ENCODE data around the gene ZNF211.
A peak's percentile ranks its signal among the peaks of the same experiment; 100 is the strongest.

The ZNF211 gene

DNA sequence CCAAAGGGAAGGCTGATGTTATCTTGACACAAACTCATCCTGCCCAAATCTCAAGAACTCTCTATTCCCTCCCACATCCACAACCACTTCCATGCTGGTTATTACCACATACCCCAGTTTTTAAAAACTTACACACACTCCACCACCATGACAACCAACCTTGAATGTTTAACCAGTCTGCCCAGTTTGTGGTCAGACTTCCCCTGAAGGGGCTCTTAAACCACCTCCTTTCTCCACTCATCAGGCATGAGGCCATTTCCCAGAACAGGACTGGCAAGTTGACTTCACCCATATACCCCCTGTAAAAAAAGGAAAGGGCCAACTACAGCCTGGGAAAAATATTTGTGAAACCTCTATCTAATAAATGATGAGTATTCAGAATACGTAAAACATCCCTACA is 23.4 kb downstream of the ZNF211 start:
- no peak for DNase-seq

DNA sequence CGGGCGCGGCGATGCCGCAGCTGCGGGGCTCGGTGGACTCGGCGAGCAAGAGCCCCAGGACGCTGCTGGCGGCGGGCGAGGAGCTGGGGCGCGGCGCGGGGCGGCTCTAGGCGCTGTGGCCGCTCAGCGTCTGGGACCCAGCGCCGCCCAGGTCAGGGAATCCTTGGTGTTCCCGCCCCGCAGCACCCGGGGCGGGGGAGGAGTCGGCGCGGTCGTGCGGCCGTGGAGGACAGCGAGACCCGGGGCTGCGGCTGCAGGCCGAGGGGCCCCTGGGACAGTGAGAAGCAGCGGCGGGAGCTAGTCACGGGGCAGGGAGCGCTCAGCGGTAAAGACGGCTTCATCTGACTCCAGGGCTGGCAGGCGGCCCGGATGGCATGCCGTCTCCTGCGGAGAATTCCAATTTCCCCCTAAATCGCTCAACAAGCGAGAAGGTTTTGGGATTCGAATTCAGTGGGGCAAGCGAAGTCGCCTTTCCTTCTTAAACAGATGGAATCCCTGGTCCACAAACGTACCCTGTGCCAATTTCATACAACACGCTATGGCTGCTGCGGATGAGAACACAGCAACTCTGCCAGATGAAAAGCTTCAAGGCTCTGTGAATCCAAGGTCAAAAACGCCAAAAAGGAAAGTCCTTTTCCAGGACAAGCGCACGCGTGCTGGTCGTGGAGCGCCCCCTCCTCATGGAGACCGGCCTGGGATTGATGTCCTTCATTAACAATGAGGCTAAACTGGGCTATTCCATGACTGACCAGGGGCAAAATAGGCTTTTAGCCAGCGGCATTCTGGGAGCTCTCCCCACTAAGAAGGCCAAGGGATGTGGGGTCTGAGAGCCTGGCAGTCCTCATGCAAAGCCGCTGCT is 31.5 kb downstream of the ZNF211 start:
- DNase-seq, result peak; percentile 10

DNA sequence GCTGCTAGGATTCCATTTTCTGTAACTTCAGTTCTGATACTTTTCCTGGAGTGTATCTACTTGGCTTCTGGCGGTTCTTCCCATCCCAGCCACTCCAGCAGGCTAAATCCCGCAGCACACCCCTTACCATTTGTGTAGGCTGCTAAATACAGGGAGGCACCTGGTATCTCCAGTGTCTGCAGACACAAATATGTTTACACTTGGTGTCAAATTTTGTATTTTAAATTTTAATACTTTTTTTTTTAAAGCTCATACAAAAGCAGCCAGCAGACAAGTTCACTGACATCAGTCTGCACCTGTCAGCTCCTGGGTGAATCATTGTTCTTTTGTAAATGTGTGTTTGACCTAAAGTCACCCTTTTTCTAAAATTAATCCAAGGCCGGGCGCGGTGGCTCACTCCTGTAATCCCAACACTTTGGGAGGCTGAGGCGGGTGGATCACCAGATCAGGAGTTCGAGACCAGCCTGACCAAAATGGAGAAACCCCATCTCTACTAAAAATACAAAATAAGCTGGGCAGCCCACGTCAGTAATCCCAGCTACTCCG is 32.4 kb downstream of the ZNF211 start:
- no peak for DNase-seq

DNA sequence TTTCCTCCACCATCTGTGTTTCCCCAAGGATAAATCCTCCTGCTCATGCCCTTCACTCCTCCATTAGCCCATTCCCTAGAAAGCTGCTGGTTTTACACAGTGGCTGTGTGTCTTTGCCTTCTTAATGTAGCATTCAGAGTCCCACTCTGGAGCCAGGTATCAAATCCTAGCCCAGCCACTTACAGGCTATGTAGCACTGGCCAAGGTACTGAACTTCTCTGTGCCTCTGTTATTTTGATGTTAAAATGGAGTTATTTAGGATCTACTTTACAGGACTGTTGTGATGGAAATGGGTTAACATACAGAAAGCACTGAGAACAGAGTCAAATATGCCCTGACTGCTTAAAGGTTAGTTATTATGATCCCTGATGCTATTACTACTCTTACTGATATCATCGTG is 34.3 kb downstream of the ZNF211 start:
- DNase-seq, result no peak

DNA sequence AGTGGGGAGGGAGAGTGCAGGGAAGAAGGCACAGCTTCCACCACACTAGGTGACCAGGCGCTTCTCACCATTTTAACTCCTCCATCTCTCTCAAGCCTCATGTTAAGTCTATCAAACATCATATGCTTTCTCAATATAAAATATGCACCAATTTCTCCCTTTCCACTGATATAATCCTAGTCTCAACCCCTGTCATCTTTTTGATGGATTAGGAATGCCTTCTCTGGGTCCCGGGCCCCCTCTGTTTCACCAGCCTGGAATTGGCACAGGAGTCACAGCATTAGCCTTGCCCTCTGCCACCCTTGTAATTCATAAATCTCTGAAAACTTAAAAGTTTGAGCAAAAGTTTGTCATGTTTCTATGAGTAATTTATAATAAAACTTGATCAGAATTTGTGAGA is 35.7 kb downstream of the ZNF211 start, which contains the start of gene ZSCAN4:
Gene ZSCAN4, plus strand, starts transcription at position 301 of the 400 bp plus-strand sequence. CDS start 7,211 bp downstream, outside the sequence.
- DNase-seq, result no peak

DNA sequence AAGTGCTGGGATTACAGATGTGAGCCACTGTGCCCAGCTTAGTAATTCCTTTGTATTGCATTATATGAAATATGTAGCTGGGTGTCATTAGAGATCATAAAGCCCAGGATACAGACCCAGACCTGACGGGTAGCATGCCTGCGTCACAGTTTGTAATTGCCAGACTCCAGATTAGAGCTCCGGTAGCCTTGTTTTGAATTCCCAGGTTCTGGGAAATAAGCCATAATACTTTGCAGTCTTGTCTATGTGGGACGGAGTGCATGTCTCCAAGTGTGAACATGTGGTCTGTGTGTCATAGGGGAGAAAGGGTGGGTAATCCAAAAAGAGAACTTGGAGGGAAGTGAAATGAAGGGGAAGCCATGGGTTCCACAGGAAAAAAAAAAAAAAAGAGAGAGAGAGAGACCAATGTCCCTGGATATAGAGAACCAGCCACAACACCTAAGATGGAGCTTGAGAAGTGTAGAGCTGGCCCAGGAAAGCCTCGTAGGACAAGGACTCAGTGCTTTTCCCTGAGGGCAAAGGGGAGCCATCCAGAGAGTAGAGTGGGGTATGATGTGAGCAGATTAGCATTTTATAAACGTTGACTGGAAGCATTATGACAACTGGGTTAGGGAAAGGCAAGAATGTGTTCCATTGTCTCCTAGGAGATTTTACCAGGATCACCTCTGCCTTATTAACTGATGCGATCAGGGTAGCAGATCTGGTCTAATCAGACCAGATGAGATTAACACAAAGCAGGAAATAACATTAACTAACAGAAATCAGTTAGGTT is 38.3 kb downstream of the ZNF211 start:
- no peak for DNase-seq

DNA sequence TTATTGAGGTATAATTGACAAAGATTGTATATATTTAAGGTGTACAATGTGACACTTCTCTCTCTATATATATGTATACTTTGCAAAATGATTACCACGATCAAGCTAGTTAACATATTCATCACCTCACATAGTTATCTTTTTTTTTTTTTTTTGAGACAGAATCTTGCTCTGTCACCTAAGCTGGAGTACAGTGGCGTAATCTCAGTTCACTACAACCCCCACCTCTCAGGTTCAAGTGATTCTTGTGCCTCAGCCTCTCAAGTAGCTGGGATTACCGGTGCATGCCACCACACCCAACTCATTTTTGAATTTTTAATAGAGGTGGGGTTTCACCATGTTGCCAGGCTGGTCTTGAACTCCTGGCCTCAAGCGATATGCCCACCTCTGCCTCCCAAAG is 39.5 kb downstream of the ZNF211 start:
- DNase-seq, result no peak

DNA sequence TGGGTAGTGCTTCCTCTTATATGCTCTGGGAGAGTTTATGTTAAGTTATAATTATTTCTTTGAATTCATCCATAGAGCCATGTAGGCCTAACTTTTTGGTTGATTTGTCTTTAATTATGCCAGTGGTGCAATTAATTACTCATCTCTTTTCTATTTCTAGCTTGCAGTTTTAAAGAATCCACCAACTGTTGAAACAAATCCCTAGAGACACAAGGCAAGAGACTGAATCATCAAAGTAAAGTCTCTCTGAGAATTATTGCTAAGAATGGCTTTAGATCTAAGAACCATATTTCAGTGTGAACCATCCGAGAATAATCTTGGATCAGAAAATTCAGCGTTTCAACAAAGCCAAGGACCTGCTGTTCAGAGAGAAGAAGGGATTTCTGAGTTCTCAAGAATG is 42.9 kb downstream of the ZNF211 start:
- no peak for DNase-seq

DNA sequence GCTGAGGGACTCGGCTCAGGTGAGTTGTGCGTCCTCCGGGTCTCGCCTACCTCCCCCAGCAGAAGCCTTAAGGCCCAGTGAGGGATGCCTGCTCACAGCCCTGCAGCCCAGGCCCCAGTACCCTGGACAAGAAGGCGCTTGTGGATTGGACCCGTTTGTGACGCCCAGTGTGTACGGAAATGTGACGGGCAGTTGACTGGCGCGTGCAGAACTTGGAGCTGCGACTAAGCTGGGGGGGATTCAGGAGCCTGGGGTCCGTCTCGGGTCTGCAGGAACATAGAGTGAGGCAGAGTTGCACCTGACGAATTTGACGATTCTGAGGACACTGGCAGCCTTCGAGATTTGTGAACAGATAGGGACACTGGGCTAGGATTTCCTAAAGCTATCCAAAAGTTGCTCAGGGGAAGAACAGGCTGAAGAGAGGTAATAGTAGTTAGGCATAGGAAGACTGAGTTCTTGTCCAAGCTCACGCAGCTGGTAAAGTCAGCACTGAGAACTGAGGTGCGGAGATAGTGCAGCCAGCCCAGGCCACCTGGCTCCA is 49.3 kb downstream of the ZNF211 start:
- DNase-seq, result no peak

DNA sequence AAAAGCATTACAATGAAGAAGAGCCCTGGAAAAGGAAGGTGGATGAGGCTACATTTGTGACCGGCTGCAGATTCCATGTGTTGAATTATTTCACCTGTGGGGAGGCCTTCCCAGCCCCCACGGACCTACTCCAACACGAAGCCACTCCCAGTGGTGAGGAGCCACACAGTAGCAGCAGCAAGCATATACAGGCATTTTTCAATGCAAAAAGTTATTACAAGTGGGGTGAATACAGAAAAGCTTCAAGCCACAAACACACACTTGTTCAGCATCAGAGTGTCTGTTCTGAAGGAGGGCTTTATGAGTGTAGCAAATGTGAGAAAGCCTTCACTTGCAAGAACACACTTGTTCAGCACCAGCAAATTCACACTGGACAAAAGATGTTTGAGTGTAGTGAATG is 53.8 kb downstream of the ZNF211 start:
- DNase-seq, result no peak

DNA sequence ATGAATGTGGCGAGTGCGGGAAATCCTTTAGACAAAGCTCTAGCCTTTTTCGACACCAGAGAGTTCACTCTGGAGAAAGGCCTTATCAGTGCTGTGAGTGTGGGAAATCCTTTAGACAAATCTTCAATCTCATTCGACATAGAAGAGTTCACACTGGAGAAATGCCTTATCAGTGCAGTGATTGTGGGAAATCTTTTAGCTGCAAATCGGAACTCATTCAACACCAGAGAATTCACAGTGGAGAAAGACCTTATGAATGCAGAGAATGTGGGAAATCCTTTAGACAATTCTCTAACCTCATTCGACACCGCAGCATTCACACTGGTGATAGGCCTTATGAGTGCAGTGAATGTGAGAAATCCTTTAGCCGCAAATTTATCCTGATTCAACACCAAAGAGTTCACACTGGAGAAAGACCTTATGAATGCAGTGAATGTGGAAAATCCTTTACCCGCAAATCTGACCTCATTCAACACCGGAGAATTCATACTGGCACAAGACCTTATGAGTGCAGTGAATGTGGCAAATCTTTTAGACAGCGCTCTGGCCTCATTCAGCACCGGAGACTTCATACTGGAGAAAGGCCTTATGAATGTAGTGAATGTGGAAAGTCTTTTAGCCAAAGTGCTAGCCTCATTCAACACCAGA is 54.5 kb downstream of the ZNF211 start:
- no peak for DNase-seq

DNA sequence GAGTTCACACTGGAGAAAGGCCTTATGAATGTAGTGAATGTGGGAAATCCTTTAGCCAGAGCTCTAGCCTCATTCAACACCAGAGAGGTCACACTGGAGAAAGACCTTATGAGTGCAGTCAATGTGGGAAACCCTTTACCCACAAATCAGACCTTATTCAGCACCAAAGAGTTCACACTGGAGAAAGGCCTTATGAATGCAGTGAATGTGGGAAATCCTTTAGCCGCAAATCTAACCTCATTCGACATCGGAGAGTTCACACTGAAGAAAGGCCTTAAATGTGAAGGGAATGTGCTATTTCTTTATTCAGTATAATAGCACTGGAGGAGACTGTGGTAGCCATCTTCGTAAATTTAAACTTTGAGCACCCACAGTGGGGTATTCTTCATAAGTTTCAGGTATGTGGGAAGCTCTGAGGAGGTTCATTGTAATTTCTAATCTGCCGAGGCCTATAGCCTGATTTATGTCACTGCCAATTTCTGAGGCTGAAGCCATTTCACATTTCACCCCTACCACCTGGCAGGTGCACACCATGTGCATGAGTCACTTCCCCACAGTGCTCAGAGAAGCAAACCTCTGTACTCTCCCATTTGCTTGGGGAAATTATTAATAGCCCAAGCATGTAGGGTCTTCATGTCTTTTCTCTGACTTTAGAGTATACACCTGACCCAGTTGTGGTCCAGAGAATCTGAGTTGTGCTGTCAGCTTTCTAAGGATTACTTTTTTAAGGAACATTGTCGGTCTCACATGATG is 55.2 kb downstream of the ZNF211 start:
- DNase-seq, result no peak

DNA sequence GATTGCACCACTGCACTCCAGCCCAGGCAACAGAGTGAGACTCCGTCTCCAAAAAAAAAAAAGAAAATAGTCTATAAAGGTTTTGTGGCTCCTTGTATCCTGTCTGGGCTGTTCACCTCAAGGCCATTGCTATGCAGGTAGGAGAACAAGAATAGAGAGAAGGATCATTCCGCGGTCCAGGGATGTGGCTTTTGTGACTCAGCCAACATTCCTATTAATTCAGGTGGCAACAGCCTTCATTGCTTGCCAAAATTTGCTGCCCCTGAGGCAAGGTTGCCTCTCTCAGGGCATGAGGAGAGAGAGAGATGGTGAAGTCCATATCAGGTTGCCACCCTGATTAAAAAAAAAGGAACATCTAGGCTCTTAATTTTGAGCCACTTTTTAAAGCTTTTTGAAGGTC is 56.8 kb downstream of the ZNF211 start:
- DNase-seq, result no peak

Measured in NCI-H1694 (cell line).